HepG2 (cell line): ENCODE data around the gene MRI1. TPM values are rescaled to one million over a fixed set of nuclear protein-coding genes. Genes with fewer than 3 reads are reported as not detected.

Experiments
- BHLHE40 ChIP-seq: IDR thresholded peaks from 2 replicates; pipeline ENCODE4 v1.6.1; 2011; ENCODE audit warnings: low read length, improper control_type of control experiment
- CHD2 ChIP-seq: IDR thresholded peaks from 2 replicates; pipeline ENCODE4 v1.6.1; 2011; ENCODE audit warnings: low read depth, low read length, improper control_type of control experiment
- DBP ChIP-seq: sonication (generic); formaldehyde crosslinking; IDR thresholded peaks from 2 replicates; pipeline ENCODE4 v1.4.0; 2020; ENCODE audit warnings: missing genetic modification reagents; ENCODE audit errors: not compliant biosample characterization
- ESRRA ChIP-seq: sonication (generic); formaldehyde crosslinking; IDR thresholded peaks from 2 replicates; pipeline ENCODE4 v1.5.1; 2020; ENCODE audit warnings: mild to moderate bottlenecking, low read depth, missing genetic modification reagents
- FOSL2 ChIP-seq: sonication (generic); formaldehyde crosslinking; IDR thresholded peaks from 2 replicates; pipeline ENCODE4 v1.4.0; 2020; ENCODE audit warnings: missing genetic modification reagents
- GMEB2 ChIP-seq: IDR thresholded peaks from 2 replicates; pipeline ENCODE4 v1.6.1; 2016; ENCODE audit warnings: missing biosample characterization, missing genetic modification reagents, low read depth
- JUND ChIP-seq: sonication (generic); formaldehyde crosslinking; IDR thresholded peaks from 2 replicates; pipeline ENCODE4 v1.8.0; 2022; ENCODE audit warnings: mild to moderate bottlenecking, missing genetic modification reagents
- MIXL1 ChIP-seq: IDR thresholded peaks from 2 replicates; pipeline ENCODE4 v1.6.1; 2016
- MTA3 ChIP-seq: sonication (generic); formaldehyde crosslinking; IDR thresholded peaks from 2 replicates; pipeline ENCODE4 v1.4.0; 2020; ENCODE audit warnings: missing genetic modification reagents
- MZF1 ChIP-seq: sonication (generic); formaldehyde crosslinking; IDR thresholded peaks from 2 replicates; pipeline ENCODE4 v1.8.1; 2023; ENCODE audit warnings: mild to moderate bottlenecking, missing genetic modification reagents, borderline replicate concordance
- PRPF4 ChIP-seq: fragments of 200-400 bp; formaldehyde crosslinking; IDR thresholded peaks from 2 replicates; pipeline ENCODE4 v1.6.1; 2016; ENCODE audit warnings: low read length, low read depth; ENCODE audit not compliant: poor library complexity, severe bottlenecking
- TOE1 ChIP-seq: sonication (generic); formaldehyde crosslinking; IDR thresholded peaks from 2 replicates; pipeline ENCODE4 v1.4.0; 2020; ENCODE audit warnings: mild to moderate bottlenecking, missing genetic modification reagents
- XRCC5 ChIP-seq: fragments of 200-400 bp; formaldehyde crosslinking; optimal IDR thresholded peaks from 2 replicates; pipeline ENCODE3; 2017; ENCODE audit warnings: mild to moderate bottlenecking, low read length
- ZNF207 ChIP-seq: fragments of 450-650 bp; IDR thresholded peaks from 2 replicates; pipeline ENCODE4 v1.6.1; 2016; ENCODE audit warnings: antibody characterized with exemption, borderline replicate concordance
- ZNF335 ChIP-seq: sonication (generic); formaldehyde crosslinking; IDR thresholded peaks from 2 replicates; pipeline ENCODE4 v1.4.0; 2020; ENCODE audit warnings: missing genetic modification reagents
- ZNF512 ChIP-seq: sonication (generic); formaldehyde crosslinking; IDR thresholded peaks from 2 replicates; pipeline ENCODE4 v1.4.0; 2020; ENCODE audit warnings: mild to moderate bottlenecking, missing genetic modification reagents
- ZNF569 ChIP-seq: sonication (generic); formaldehyde crosslinking; IDR thresholded peaks from 2 replicates; pipeline ENCODE4 v1.5.0; 2020; ENCODE audit warnings: mild to moderate bottlenecking, missing genetic modification reagents, moderate library complexity, borderline replicate concordance
- ZNF720 ChIP-seq: sonication (generic); formaldehyde crosslinking; IDR thresholded peaks from 2 replicates; pipeline ENCODE4 v1.4.0; 2020; ENCODE audit warnings: missing genetic modification reagents
- ZNF879 ChIP-seq: sonication (generic); formaldehyde crosslinking; IDR thresholded peaks from 2 replicates; pipeline ENCODE4 v1.8.1; 2023; ENCODE audit warnings: missing genetic modification reagents
- polyA plus RNA-seq, 8 experiments: library from polyadenylated mRNA; depleted of rRNA in 3 of 8; stranded (reverse) in 7 of 8; unstranded in 1 of 8; fragments of >200 nt; fragmentation: Illumina TruSeq in 4 of 8; extraction: Trizol in 4 of 8; gene quantifications; 2 replicates each; pipeline versions ENCODE4 v1.2.1 to v1.2.3, GENCODE V29; 2011 to 2016; ENCODE audit warnings: low read depth in 4 of 8, missing spikeins in 1 of 8, mixed read lengths in 1 of 8; ENCODE audit not compliant: insufficient read depth in 1 of 8
- total RNA-seq, 5 experiments: library from RNA; depleted of rRNA; stranded (reverse); fragments of >200 nt; fragmentation: Illumina TruSeq; extraction: Trizol; gene quantifications; 2 replicates each; pipeline ENCODE4 v1.2.3, GENCODE V29; 2016; ENCODE audit warnings: low read depth in 1 of 5
- TF ChIP-seq, protein P1 (sequence below): conservative IDR thresholded peaks from 2 replicates; pipeline ENCODE4 v1.6.1; 2018; ENCODE audit warnings: missing genetic modification reagents
- TF ChIP-seq, protein P2 (sequence below): sonication (generic); formaldehyde crosslinking; IDR thresholded peaks from 2 replicates; pipeline ENCODE4 v1.4.0; 2020; ENCODE audit warnings: missing genetic modification reagents

The MRI1 gene
- total and polyA plus RNA-seq, 2 of the 13 experiments (the other 11 are each of a cell fraction or from before 2014, with no cell fraction given), result 20.1 to 20.6 TPM

- TF ChIP-seq DBP (CRISPR knock-in tag) (no peak), ESRRA (CRISPR knock-in tag) (0 out of 2 replicates have a peak, but pooled peaks have one; percentile 78), BHLHE40 (peak; percentile 76), ZNF512 (CRISPR knock-in tag) (no peak), MIXL1 (CRISPR knock-in tag) (peak; percentile 85), TOE1 (CRISPR knock-in tag) (no peak; the same call in 1 of the 2 replicates), ZNF207 (no peak), ZNF720 (CRISPR knock-in tag) (peak; percentile 91; the same call in 1 of the 2 replicates), MZF1 (no peak), XRCC5 (peak; percentile 48), ZNF335 (CRISPR knock-in tag) (peak; percentile 51; the same call in 1 of the 2 replicates), JUND (no peak), ZNF569 (CRISPR knock-in tag) (no peak), GMEB2 (CRISPR knock-in tag) (peak; percentile 92), CHD2 (peak; percentile 61; the same call in 1 of the 2 replicates), FOSL2 (CRISPR knock-in tag) (peak; percentile 61; the same call in 1 of the 2 replicates), MTA3 (CRISPR knock-in tag) (no peak), PRPF4 (no peak), ZNF879 (no peak)
- TF ChIP-seq, protein P1, sequence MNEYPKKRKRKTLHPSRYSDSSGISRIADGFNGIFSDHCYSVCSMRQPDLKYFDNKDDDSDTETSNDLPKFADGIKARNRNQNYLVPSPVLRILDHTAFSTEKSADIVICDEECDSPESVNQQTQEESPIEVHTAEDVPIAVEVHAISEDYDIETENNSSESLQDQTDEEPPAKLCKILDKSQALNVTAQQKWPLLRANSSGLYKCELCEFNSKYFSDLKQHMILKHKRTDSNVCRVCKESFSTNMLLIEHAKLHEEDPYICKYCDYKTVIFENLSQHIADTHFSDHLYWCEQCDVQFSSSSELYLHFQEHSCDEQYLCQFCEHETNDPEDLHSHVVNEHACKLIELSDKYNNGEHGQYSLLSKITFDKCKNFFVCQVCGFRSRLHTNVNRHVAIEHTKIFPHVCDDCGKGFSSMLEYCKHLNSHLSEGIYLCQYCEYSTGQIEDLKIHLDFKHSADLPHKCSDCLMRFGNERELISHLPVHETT (CRISPR knock-in tag), result peak; percentile 91; the same call in 1 of the 2 replicates
- TF ChIP-seq, protein P2, sequence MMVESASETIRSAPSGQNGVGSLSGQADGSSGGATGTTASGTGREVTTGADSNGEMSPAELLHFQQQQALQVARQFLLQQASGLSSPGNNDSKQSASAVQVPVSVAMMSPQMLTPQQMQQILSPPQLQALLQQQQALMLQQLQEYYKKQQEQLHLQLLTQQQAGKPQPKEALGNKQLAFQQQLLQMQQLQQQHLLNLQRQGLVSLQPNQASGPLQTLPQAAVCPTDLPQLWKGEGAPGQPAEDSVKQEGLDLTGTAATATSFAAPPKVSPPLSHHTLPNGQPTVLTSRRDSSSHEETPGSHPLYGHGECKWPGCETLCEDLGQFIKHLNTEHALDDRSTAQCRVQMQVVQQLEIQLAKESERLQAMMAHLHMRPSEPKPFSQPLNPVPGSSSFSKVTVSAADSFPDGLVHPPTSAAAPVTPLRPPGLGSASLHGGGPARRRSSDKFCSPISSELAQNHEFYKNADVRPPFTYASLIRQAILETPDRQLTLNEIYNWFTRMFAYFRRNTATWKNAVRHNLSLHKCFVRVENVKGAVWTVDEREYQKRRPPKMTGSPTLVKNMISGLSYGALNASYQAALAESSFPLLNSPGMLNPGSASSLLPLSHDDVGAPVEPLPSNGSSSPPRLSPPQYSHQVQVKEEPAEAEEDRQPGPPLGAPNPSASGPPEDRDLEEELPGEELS (CRISPR knock-in tag), result no peak; the same call in 1 of the 2 replicates
Measured at GRCh38 chr19:13774217-13775191, 10.2 kb downstream of the MRI1 start, which contains the start of gene C19orf53 (continued).
